SK-N-MC (cell line): ENCODE data around the gene CFAP58.

Source experiments
- EZH2 ChIP-seq: fragments of 200-600 bp; sonication (generic); IDR thresholded peaks from one replicate; pipeline ENCODE4 v1.6.1; 2017; ENCODE audit warnings: antibody characterized with exemption
- POLR2AphosphoS5 ChIP-seq: IDR thresholded peaks from 2 replicates; pipeline ENCODE4 v1.6.1; 2012; ENCODE audit warnings: mild to moderate bottlenecking, low read depth, low read length, borderline replicate concordance

- TF ChIP-seq EZH2 (no peak), POLR2AphosphoS5 (no peak)
Observed at GRCh38 chr10:104502907-104503306, 149.3 kb downstream of the CFAP58 start.
